Non-pigmented ciliary epithelial cell (primary cell): Measurements from ENCODE around the gene BICC1.

Source experiments
- DNase-seq: peaks from one replicate; pipeline ENCODE4 v3.0.0-alpha.2; 2010; ENCODE audit warnings: low read depth

Gene BICC1

GRCh38 chr10:58782876-58783851 lies 270.5 kb downstream of the BICC1 start:
- DNase-seq: no peak

- DNase-seq: no peak
Observed at GRCh38 chr10:58784361-58784760, 271.7 kb downstream of the BICC1 start.

GRCh38 chr10:58785354-58785753 lies 272.7 kb downstream of the BICC1 start:
- DNase-seq: no peak

- no peak for DNase-seq
Observed at GRCh38 chr10:58791137-58791536, 278.5 kb downstream of the BICC1 start.

- no peak for DNase-seq
Observed at GRCh38 chr10:58795560-58795959, 282.9 kb downstream of the BICC1 start.

- no peak for DNase-seq
Observed at GRCh38 chr10:58796242-58796641, 283.6 kb downstream of the BICC1 start.

DNA sequence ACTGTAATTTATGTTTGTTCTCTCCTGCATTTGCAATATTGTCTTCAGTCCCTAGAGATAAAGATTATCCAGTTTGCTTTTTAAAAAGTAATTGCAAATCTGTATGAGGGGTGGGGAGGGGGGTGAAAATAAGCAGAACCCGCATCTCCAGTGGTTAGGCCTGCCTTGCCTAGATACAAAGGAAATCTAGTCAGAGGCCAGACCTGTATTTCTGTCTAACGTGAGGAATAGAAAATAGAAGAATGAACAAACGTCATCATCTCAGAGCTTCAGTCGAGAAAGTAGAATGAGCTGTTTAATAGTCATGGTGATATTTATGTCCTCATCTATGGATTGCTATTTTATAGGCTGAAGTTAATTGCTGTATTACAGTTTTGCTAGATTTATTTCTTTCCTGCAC lies 284.2 kb downstream of the BICC1 start:
- DNase-seq: no peak

- DNase-seq: no peak
Observed at GRCh38 chr10:58797356-58797755, 284.7 kb downstream of the BICC1 start.

DNA sequence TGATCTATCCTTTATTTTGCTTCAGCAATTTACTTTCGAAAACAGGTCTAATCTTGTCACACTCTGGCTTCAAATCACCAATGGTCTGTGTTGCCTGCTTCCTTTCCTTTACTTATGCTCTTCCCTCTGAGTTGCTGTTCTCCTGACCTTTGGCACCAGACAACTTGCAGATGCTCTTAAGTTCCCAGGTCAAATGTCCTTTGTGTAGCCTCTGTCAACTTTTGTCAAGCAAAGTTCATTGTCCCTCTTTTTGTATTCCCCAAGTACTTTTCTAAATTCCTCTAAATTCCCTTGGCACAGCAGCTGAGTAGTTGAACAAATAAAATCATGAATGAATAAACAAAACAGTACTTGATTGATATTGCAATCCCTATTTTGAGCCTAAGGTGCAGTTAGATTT lies 289.4 kb downstream of the BICC1 start:
- DNase-seq: no peak

DNA sequence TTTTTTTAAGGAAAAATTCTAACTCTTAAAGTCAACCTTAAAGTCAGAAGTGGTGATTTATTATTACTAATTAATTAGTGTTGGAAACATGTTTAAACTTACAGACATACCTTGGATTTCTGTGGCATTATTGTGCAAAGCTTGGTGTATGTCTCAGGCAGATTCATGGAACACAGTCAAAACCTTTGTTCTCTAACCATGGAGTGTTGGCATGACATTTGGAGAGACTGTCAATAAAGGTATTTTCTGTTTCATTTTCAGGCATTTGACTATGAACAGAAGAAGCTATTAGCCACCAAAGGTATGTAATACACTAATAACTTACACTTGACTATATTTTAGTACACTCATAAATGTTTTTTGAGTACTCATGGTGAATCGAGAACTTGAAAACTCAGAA lies 293.7 kb downstream of the BICC1 start:
- no peak for DNase-seq

DNA sequence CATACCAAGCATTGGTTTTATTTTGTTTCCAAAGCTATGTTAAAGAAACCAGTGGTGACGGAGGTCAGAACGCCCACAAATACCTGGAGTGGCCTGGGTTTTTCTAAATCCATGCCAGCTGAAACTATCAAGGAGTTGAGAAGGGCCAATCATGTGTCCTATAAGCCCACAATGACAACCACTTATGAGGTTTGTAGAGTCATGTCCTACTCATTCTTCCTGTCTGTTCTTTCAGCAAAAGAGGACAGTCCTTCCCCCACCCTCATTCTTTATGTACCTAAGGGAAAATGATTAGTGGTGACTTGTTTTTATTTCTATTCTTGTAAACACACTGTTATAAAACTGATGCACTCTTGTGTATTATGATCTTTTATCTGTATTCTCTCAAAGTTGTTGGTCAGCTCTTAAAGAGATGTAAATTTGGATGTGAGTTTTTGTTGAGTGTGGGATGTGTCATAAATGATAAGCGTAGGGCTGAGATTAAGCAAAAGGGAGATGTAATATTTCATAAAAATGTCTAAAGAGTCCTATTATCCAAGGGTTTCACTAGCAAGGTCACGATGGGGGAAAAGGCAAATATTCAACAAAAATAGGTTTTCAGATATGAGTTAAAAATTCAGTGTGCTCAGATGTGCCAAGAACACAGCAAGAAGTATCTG lies 294.4 kb downstream of the BICC1 start:
- no peak for DNase-seq

- no peak for DNase-seq
Observed at GRCh38 chr10:58807629-58808022, 295.0 kb downstream of the BICC1 start.

DNA sequence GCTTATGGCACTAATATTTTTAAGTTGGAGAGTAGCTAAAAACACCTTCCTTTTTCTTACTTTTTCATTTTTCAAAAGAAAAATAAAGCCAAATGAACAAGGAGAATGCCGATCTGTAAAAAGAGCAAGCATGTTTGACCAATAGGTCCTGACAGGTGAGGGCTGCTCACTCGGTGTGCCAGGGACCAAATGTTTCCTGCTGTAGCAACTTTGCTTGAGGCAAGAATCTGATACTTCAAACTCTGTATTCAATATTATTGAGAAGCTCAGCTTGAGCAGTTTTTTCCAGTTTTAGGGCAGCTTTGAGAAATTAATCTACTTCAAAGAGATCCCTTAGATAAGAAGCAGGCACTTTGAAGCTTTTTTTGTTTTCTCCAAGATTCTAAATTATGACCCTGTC lies 298.1 kb downstream of the BICC1 start:
- no peak for DNase-seq

DNA sequence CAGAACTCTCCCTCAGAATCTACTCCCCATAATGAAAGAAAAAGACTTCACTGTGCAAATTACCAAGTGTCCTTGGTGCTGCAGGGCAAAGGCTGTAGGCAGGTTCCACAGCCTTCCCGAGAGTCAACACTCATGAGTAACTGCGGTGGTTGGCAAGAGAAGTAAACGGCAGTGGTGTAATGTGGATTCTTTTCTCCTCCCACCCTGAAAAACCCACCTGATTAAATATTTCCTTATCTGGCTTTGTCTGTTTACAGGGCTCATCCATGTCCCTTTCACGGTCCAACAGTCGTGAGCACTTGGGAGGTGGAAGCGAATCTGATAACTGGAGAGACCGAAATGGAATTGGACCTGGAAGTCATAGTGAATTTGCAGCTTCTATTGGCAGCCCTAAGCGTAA lies 300.9 kb downstream of the BICC1 start:
- DNase-seq: no peak

- no peak for DNase-seq
Observed at GRCh38 chr10:58817201-58817846, 304.7 kb downstream of the BICC1 start.

GRCh38 chr10:58818900-58819299 lies 306.2 kb downstream of the BICC1 start:
- DNase-seq: peak; percentile 55

GRCh38 chr10:58820386-58820785 lies 307.7 kb downstream of the BICC1 start:
- DNase-seq: no peak

DNA sequence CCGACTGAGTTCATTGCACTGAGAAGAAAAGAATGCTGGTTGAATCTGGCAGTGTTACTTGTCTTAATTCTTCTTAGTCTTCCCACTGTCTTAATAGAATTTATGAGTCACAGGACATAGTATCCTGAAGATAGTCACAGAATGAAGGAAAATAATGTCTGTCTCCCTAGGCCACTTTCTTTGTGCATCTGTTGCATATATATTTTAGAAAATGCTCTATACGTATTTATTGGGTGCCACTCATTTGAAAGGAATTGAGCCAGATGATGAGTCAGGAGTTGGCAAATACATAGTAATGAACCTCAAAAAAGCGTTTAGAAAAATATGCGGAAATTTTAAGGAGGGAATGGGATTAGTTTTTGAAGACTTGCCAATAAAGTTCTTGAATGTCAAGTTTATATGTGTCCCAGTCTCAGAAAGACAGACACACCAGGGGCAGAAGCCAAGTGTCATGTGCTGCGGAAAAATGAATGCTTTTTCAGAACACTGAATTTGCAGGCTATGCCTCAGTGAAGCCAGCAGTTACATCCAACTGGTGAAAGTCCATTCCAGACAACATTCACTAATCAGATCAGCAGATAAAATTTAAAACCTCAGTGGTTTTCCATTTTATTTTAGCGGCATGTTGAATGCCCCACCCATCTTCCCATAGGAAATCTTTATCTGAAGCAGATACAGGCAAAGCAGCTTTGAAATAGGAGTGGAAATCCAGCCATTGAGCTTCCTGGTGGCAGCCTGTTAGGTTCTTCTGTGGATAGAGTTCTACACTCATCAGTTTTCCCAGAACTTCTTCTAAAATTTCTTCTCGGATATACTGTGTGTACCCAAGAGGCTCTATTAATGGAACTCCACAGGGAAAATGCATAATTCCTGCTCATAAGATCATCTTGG lies 308.4 kb downstream of the BICC1 start:
- DNase-seq: no peak

- DNase-seq: no peak
Observed at GRCh38 chr10:58821752-58822056, 309.0 kb downstream of the BICC1 start.

DNA sequence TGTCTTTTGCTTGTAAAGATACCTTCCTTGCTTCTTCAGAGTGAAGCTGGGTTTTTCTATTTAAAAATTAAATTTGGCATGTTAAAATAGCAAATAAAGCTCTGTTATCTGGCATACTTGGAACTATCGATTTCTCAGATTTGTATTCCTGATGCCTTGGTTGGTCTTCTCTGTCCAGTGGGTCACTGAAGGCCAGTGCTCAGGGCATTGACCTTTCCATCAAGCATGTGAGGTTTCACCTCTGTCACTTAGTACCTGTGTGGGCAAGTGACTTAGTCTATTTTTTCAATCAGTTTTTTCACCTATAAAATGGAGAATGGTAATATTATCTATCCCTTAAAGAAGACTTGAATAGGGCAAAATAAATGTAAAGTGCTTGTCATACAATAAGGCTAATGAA lies 311.3 kb downstream of the BICC1 start:
- no peak for DNase-seq

DNA sequence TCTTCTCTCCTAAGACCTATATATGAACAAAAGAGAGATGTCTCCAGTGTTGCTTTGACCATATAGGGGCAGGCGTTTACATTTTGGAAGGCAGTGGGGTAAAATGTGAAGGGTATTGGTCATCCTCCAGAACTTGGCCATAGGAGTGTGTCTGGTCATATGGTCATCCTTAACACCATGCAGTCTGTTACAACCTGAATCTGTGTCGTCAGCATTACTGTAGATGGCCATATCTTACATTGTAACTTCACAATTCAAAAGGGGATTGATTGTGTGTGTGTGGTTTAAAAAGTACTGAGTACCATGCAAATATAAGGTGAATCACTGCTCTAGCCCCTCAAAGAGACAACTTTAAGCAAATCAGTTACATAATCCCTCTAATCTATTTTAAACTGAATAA lies 311.7 kb downstream of the BICC1 start:
- no peak for DNase-seq

- DNase-seq: no peak
Observed at GRCh38 chr10:58826694-58827093, 314.0 kb downstream of the BICC1 start.
